Activated T-helper 17 cell treated with anti-CD3 and anti-CD28 coated beads, Interleukin-2, amount 50 U/mL, for 72 hours (primary cell): ENCODE measurements around the gene DNAH11. TPM values are rescaled to one million over a fixed set of nuclear protein-coding genes. Genes with fewer than 3 reads are reported as not detected.
"Not testable (repeated sequence)": the region's sequence is repeated elsewhere in the genome, so short reads cannot be mapped to it uniquely, and the experiment has no call there.

Source experiments
- ATAC-seq: fragments of 150-1000 bp; cut with Tn5 transposase; replicated peaks from 2 replicates; pipeline ENCODE4 v1.10.0; 2021; ENCODE audit warnings: mild to moderate bottlenecking, moderate library complexity
- H3K27ac Mint-ChIP-seq: one replicate; pipeline ENCODE4 v1.8.0; 2022; ENCODE audit warnings: mixed read lengths
- H3K27me3 Mint-ChIP-seq: one replicate; pipeline ENCODE4 v1.8.0; 2022; ENCODE audit warnings: mixed read lengths
- H3K36me3 Mint-ChIP-seq: one replicate; pipeline ENCODE4 v1.8.0; 2022; ENCODE audit warnings: low read depth, mild to moderate bottlenecking, mixed read lengths
- H3K4me1 Mint-ChIP-seq: one replicate; pipeline ENCODE4 v1.8.0; 2022; ENCODE audit warnings: mixed read lengths
- H3K4me3 Mint-ChIP-seq: one replicate; pipeline ENCODE4 v1.8.0; 2022; ENCODE audit warnings: mild to moderate bottlenecking, mixed read lengths
- H3K9me3 Mint-ChIP-seq: one replicate; pipeline ENCODE4 v1.8.0; 2022; ENCODE audit warnings: mixed read lengths
- total RNA-seq, 2 donors: library from RNA; stranded (reverse); gene quantifications; one replicate each; pipeline ENCODE4 v1.2.3, GENCODE V29; 2022

The DNAH11 gene
- total RNA-seq, 2 donors from 2014 or later: 0.52 to 5.9 TPM

GRCh38 chr7:21867226-21867625 lies 324.4 kb downstream of the DNAH11 start:
- Mint-ChIP-seq H3K9me3 (no peaks in the 10 kb centered on the region), H3K27ac (no peak overlapping the region), H3K27me3 (no peaks in the 10 kb centered on the region), H3K4me1 (no peaks in the 10 kb centered on the region), H3K36me3 (no peaks in the 10 kb centered on the region), H3K4me3 (no peak overlapping the region)
- ATAC-seq: no peak

GRCh38 chr7:21867816-21868575 lies 325.2 kb downstream of the DNAH11 start:
- Mint-ChIP-seq H3K36me3 (no peaks in the 10 kb centered on the region), H3K4me1 (no peaks in the 10 kb centered on the region), H3K27ac (no peak overlapping the region), H3K4me3 (no peak overlapping the region), H3K9me3 (no peaks in the 10 kb centered on the region), H3K27me3 (no peaks in the 10 kb centered on the region)
- ATAC-seq: no peak

- Mint-ChIP-seq H3K36me3 (no peaks in the 10 kb centered on the region), H3K4me3 (no peak overlapping the region), H3K4me1 (no peaks in the 10 kb centered on the region), H3K9me3 (no peaks in the 10 kb centered on the region), H3K27me3 (no peaks in the 10 kb centered on the region), H3K27ac (no peak overlapping the region)
- no peak for ATAC-seq
These were observed 325.7 kb downstream of the DNAH11 start for GRCh38 chr7:21868576-21868850.

GRCh38 chr7:21869785-21870402 lies 327.1 kb downstream of the DNAH11 start:
- Mint-ChIP-seq H3K9me3 (no peaks in the 10 kb centered on the region), H3K36me3 (no peaks in the 10 kb centered on the region), H3K27ac (no peak overlapping the region), H3K4me3 (no peak overlapping the region), H3K4me1 (no peaks in the 10 kb centered on the region), H3K27me3 (no peaks in the 10 kb centered on the region)
- no peak for ATAC-seq

GRCh38 chr7:21883069-21883468 lies 340.2 kb downstream of the DNAH11 start:
- Mint-ChIP-seq H3K27me3 (no peaks in the 10 kb centered on the region), H3K4me3 (no peak overlapping the region), H3K9me3 (no peaks in the 10 kb centered on the region), H3K4me1 (no peaks in the 10 kb centered on the region), H3K27ac (no peak overlapping the region), H3K36me3 (no peaks in the 10 kb centered on the region)
- ATAC-seq: no peak

- H3K4me3 Mint-ChIP-seq, H3K9me3 Mint-ChIP-seq, ATAC-seq, H3K36me3 Mint-ChIP-seq, H3K27ac Mint-ChIP-seq, H3K4me1 Mint-ChIP-seq, H3K27me3 Mint-ChIP-seq: not testable (repeated sequence)
These were observed 340.7 kb downstream of the DNAH11 start for GRCh38 chr7:21883501-21883900.

- H3K4me1 Mint-ChIP-seq: no peaks in the 10 kb centered on the region
- no peak overlapping the region for H3K4me3 Mint-ChIP-seq
- H3K36me3 Mint-ChIP-seq: no peaks in the 10 kb centered on the region
- no peak for ATAC-seq
- no peaks in the 10 kb centered on the region for H3K9me3 Mint-ChIP-seq
- H3K27ac Mint-ChIP-seq: no peak overlapping the region
- H3K27me3 Mint-ChIP-seq: no peaks in the 10 kb centered on the region
These were observed 341.7 kb downstream of the DNAH11 start for GRCh38 chr7:21884496-21884895.

DNA sequence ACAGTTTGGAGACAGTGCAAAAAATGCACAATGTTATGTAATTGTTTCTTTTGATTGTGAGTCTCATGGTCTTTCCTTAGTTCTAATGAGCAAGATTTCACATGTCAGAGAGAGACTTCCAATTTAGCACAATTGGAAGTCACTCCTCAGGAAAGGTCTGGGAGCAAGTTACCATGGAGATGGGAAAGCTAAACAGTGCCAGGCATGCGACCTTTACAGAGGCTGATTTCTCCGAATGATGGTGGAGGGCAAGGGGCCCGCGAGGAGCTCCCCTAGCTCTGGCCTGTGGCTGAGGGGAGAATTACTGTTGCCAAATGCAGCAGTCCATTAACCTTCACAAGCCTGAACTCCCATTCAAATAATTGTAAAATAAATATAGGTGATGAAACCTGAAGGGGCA lies 343.6 kb downstream of the DNAH11 start:
- Mint-ChIP-seq H3K27me3 (no peaks in the 10 kb centered on the region), H3K4me3 (no peak overlapping the region), H3K9me3 (no peaks in the 10 kb centered on the region), H3K27ac (no peak overlapping the region), H3K36me3 (no peaks in the 10 kb centered on the region), H3K4me1 (no peaks in the 10 kb centered on the region)
- ATAC-seq: no peak

GRCh38 chr7:21887353-21887752 lies 344.5 kb downstream of the DNAH11 start:
- no peaks in the 10 kb centered on the region for H3K36me3 Mint-ChIP-seq
- H3K27ac Mint-ChIP-seq: no peak overlapping the region

GRCh38 chr7:21887779-21888178 lies 344.9 kb downstream of the DNAH11 start:
- Mint-ChIP-seq H3K27ac (no peak overlapping the region), H3K36me3 (no peaks in the 10 kb centered on the region), H3K27me3 (no peaks in the 10 kb centered on the region), H3K4me1 (no peaks in the 10 kb centered on the region), H3K4me3 (no peak overlapping the region), H3K9me3 (no peaks in the 10 kb centered on the region)
- no peak for ATAC-seq

More at GRCh38 chr7:21887353-21887752, 344.5 kb downstream of the DNAH11 start:
- ATAC-seq: no peak
- no peaks in the 10 kb centered on the region for H3K4me1 Mint-ChIP-seq
- no peaks in the 10 kb centered on the region for H3K9me3 Mint-ChIP-seq
- H3K27me3 Mint-ChIP-seq: no peaks in the 10 kb centered on the region
- H3K4me3 Mint-ChIP-seq: no peak overlapping the region

DNA sequence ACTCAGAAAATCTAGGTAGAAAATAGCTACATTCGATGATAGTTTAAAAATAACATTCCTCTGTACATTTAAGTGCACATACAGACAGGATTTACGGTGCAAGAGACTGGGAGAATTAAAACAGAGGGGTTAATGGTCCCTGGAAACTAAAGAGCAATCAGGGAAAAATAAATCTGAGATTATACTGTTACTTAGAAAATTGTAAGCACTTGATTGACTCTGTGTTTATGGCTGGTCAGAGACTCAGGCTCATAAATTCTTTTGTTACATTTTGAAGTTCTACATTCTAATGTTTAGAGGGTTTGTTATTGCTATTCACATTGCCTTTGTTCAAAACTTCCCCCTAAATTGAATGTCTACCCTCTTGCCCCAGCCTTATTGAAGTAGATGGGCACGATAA lies 348.5 kb downstream of the DNAH11 start:
- Mint-ChIP-seq H3K36me3 (no peaks in the 10 kb centered on the region), H3K4me3 (no peak overlapping the region), H3K27me3 (no peaks in the 10 kb centered on the region), H3K27ac (no peak overlapping the region), H3K4me1 (no peaks in the 10 kb centered on the region), H3K9me3 (no peaks in the 10 kb centered on the region)
- no peak for ATAC-seq

DNA sequence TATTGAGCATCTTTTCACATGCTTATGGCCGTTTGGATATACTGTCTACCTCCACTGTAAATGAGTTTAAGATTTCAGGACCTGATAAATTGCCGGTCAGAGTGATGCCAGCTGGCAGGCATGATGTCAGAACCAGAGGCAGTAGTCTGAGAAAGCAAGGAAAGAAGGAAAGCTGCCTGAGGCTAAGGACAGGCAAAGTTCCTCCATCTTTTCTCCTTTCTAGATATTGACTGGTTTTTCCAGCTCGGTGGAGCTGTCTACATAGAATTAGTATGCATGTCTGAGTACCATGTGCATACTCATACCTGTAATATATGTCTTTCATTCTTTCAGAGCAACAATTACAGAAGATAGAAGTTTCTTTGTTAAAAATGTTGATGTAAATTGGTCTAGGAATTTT lies 350.6 kb downstream of the DNAH11 start:
- no peak overlapping the region for H3K4me3 Mint-ChIP-seq
- no peaks in the 10 kb centered on the region for H3K27me3 Mint-ChIP-seq
- H3K36me3 Mint-ChIP-seq: no peaks in the 10 kb centered on the region
- ATAC-seq: no peak
- no peak overlapping the region for H3K27ac Mint-ChIP-seq
- H3K4me1 Mint-ChIP-seq: peaks cover 8% of the 10 kb centered on the region
- H3K9me3 Mint-ChIP-seq: peaks cover 5% of the 10 kb centered on the region

DNA sequence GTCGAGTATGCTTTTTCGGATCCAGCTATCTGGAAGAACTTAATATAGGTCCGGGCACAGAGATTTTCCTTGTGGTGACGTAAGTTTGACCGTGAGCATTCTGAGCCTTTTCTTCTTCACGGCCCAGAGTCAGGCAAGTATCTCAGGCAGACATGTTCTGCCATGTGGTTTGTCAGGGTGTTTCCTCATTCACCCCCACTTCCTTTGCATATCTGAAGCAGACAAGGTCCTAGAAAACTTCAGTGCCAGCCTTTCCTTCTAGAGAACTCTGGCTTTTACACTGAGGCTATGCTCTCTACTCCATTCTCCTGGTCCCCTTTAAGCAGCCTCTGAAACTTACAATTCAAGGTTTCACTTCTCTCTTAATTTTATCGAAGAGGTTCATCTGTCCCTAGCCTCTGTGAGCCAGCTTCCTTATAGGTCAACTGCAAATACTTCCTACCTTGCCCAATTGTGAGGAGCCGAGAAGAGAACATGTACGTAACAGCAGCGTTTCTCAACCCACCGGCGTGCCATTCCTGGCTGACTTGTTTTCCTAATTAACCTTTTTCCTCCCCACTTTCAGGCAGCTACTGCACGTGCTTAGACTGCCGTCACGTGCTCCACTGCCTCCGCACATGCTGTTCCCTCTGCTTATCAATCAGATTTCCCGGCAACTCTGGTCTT lies 355.6 kb downstream of the DNAH11 start:
- Mint-ChIP-seq H3K4me3 (peak overlapping the region; percentile 76), H3K27ac (peak overlapping the region; percentile 90), H3K9me3 (peaks cover 8% of the 10 kb centered on the region), H3K27me3 (no peaks in the 10 kb centered on the region), H3K36me3 (peaks cover 21% of the 10 kb centered on the region), H3K4me1 (peaks cover 18% of the 10 kb centered on the region)
- peak; percentile 44 for ATAC-seq

GRCh38 chr7:21902240-21902639 lies 359.4 kb downstream of the DNAH11 start:
- Mint-ChIP-seq H3K36me3 (peaks cover 54% of the 10 kb centered on the region), H3K9me3 (peaks cover 8% of the 10 kb centered on the region), H3K4me3 (no peak overlapping the region), H3K4me1 (peaks cover 18% of the 10 kb centered on the region), H3K27ac (no peak overlapping the region), H3K27me3 (no peaks in the 10 kb centered on the region)
- no peak for ATAC-seq
